Fibroblast of villous mesenchyme (primary cell): ENCODE results near the gene TP53I3. TPM values are rescaled to one million over a fixed set of nuclear protein-coding genes. Genes with fewer than 3 reads are reported as not detected.

ENCODE experiments used
- DNase-seq: peaks from one replicate; pipeline ENCODE4 v3.0.0-alpha.2; 2010; ENCODE audit warnings: low read depth
- H3K4me3 ChIP-seq: 2 replicates; pipeline ENCODE4 v1.5.1; 2011; ENCODE audit warnings: low read depth, mild to moderate bottlenecking, low read length
- CTCF ChIP-seq: IDR thresholded peaks from 2 replicates; pipeline ENCODE4 v1.5.1; 2012; ENCODE audit warnings: low read depth, mild to moderate bottlenecking, low read length; ENCODE audit not compliant: insufficient read depth
- total RNA-seq: library from RNA; depleted of rRNA; stranded (reverse); fragments of >200 nt; gene quantifications from 2 replicates; pipeline ENCODE4 v1.2.3, GENCODE V29; 2012

The TP53I3 gene
- total RNA-seq, 1 donor, result 66.9 TPM

GRCh38 chr2:24080701-24081100 lies 3.9 kb downstream of the TP53I3 start:
- H3K4me3 ChIP-seq, result no peak overlapping the region
- DNase-seq, result peak; percentile 8
- TF ChIP-seq CTCF, result no peak

- no peak for DNase-seq
- TF ChIP-seq CTCF, result no peak
- peak overlapping the region; percentile 98 for H3K4me3 ChIP-seq
Observed at GRCh38 chr2:24077879-24078278, 6.8 kb downstream of the TP53I3 start.

DNA sequence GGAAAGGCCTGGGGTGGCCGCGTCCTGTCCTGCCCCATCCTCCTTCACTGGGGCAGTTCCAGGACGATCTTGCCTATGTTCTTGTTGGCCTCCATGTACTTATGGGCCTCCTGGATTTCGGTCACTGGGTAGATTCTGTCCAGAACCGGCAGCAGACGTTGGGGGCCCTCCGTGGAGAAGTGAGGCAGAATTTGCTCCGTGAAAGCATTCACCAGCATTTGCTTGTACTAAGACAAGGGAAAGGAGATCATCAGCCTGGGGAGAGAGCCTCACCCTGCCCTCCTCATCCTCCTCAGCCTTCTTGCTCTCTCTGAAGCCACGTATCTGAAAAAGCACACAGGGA lies 7.1 kb downstream of the TP53I3 start:
- TF ChIP-seq CTCF, result no peak
- no peak for DNase-seq
- peak overlapping the region; percentile 98 for H3K4me3 ChIP-seq

DNA sequence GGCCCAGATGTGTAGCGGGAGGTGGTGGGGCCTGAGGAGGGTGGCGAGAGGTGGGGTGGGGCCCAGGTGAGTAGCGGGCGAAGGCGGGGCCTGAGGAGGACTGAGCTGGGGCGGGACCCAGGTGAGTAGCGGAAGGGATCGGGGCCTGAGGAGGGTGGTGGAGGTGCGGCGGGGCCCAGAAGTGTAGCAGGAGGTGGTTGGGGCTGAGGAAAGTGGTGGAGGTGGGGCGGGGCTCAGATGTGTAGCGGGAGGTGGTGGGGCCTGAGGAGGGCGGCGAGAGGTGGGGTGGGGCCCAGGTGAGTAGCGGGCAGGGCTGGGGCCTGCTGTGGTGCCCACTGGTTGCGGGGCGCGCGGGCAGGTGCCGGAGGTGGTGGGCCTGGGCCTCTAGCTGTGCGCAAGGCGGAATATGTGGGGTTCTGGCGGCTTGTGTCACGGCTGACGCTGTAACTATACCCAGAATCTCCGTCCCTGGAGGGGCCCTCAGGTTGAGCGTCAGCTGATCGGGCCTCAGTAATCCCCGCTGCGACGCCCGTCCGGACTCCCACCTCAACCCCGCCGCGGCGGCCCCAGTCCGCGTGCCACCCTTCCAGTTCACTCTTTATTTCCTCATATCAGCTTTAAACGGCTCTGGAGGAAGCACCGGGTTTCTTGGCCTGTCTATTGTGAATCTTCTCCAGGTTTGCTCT lies 7.6 kb downstream of the TP53I3 start:
- DNase-seq, result peak; percentile 21
- peak overlapping the region; percentile 98 for H3K4me3 ChIP-seq
- TF ChIP-seq CTCF, result no peak

GRCh38 chr2:24075915-24076848 lies 8.5 kb downstream of the TP53I3 start, which contains the start of gene SF3B6:
TSS of gene SF3B6 (minus strand) at chr2:24076326. CDS start at chr2:24076229, 97 bp downstream.
- TF ChIP-seq CTCF, result no peak
- DNase-seq, result peak; percentile 99
- peak within 1 kb of the TSS; percentile 98 for H3K4me3 ChIP-seq

DNA sequence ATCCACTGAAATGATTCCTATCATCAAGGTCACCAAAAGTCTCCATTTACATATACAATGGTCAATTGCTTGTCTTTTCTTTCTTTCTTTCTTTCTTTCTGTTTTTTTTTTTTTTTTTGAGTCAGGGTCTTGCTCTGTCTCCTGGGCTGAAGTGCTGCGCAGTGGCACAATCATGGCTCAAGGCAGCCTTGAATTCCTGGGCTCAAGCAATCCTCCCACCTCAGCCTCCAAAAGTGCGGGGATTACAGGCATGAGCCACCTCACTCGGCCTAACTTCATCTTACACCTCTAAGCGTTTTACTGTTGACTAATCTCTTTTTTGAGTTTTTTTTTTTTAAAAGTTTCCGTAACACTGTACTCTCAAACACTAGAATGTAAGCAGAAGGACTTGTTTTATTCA lies 9.4 kb downstream of the TP53I3 start:
- peak; percentile 8 for DNase-seq
- TF ChIP-seq CTCF, result no peak
- peak overlapping the region; percentile 98 for H3K4me3 ChIP-seq
